Fibroblast of villous mesenchyme (primary cell): ENCODE results near the gene FAM219A. TPM values are rescaled to one million over a fixed set of nuclear protein-coding genes. Genes with fewer than 3 reads are reported as not detected.
"Not testable (repeated sequence)": the region's sequence is repeated elsewhere in the genome, so short reads cannot be mapped to it uniquely, and the experiment has no call there.

Source experiments
- DNase-seq: peaks from one replicate; pipeline ENCODE4 v3.0.0-alpha.2; 2010; ENCODE audit warnings: low read depth
- H3K4me3 ChIP-seq: 2 replicates; pipeline ENCODE4 v1.5.1; 2011; ENCODE audit warnings: low read depth, mild to moderate bottlenecking, low read length
- CTCF ChIP-seq: IDR thresholded peaks from 2 replicates; pipeline ENCODE4 v1.5.1; 2012; ENCODE audit warnings: low read depth, mild to moderate bottlenecking, low read length; ENCODE audit not compliant: insufficient read depth
- total RNA-seq: library from RNA; depleted of rRNA; stranded (reverse); fragments of >200 nt; gene quantifications from 2 replicates; pipeline ENCODE4 v1.2.3, GENCODE V29; 2012

The FAM219A gene
- total RNA-seq, 1 donor, result 9.9 TPM

GRCh38 chr9:34485822-34486221, 27.5 kb upstream of the FAM219A start:
- no peak overlapping the region for H3K4me3 ChIP-seq
- TF ChIP-seq CTCF, result no peak
- no peak for DNase-seq

GRCh38 chr9:34484678-34485077, 26.3 kb upstream of the FAM219A start:
- H3K4me3 ChIP-seq, result no peak overlapping the region
- no peak for DNase-seq
- TF ChIP-seq CTCF, result no peak

- H3K4me3 ChIP-seq, DNase-seq: not testable (repeated sequence)
Observed at GRCh38 chr9:34482746-34483145, 24.4 kb upstream of the FAM219A start.

- not testable (repeated sequence) for DNase-seq, H3K4me3 ChIP-seq
Observed at GRCh38 chr9:34481620-34482019, 23.2 kb upstream of the FAM219A start.

- no peak for TF ChIP-seq CTCF
- no peak for DNase-seq
- no peak overlapping the region for H3K4me3 ChIP-seq
Observed at GRCh38 chr9:34479431-34479866, 21.1 kb upstream of the FAM219A start.

- no peak for DNase-seq
- TF ChIP-seq CTCF, result no peak
- no peak overlapping the region for H3K4me3 ChIP-seq
Observed at GRCh38 chr9:34477541-34477940, 19.2 kb upstream of the FAM219A start.

- no peak for DNase-seq
- TF ChIP-seq CTCF, result no peak
- H3K4me3 ChIP-seq, result no peak overlapping the region
Observed at GRCh38 chr9:34475097-34475496, 16.7 kb upstream of the FAM219A start.

GRCh38 chr9:34465468-34465867, 7.1 kb upstream of the FAM219A start:
- no peak overlapping the region for H3K4me3 ChIP-seq
- DNase-seq, result no peak
- no peak for TF ChIP-seq CTCF
